T-cell (primary cell): ENCODE data around the gene CCDC27. TPM values are rescaled to one million over a fixed set of nuclear protein-coding genes. Genes with fewer than 3 reads are reported as not detected.

Experiments used
- ATAC-seq, 4 experiments: fragments of 200-7000 bp in 3 of 4; fragments of 150-1000 bp in 1 of 4; cut with Tn5 transposase; replicated peaks in 1 of 4; 1 replicate in 3 of 4; 2 replicates in 1 of 4; pipeline ENCODE4 v1.10.0; 2021; ENCODE audit warnings: moderate library complexity in 3 of 4, mild to moderate bottlenecking in 2 of 4, moderate number of reproducible peaks in 1 of 4
- CTCF ChIA-PET, 2 donors: fragments of 300-600 bp; sonication (Branson Sonifier 250); formaldehyde crosslinking; loops; one replicate each; lab custom pipeline; 2022; ENCODE audit warnings: antibody characterized with exemption in 2 of 2; lab: Charles Lee
- POLR2A ChIA-PET, 2 donors: fragments of 300-600 bp; sonication (Branson Sonifier 250); formaldehyde crosslinking; loops; one replicate each; lab custom pipeline; 2022; ENCODE audit warnings: antibody characterized with exemption in 2 of 2; lab: Charles Lee
- DNase-seq, 35 experiments: peaks; one replicate each; pipeline versions ENCODE4 v3.0.0 to v3.0.0-alpha.2; 2013 to 2023
- H3K27ac ChIP-seq: one replicate; pipeline ENCODE4 v1.5.1; 2013; ENCODE audit warnings: low read length
- H3K27me3 ChIP-seq, 2 experiments: replicated peaks in 1 of 2; 1 replicate in 1 of 2; 2 replicates in 1 of 2; pipeline versions ENCODE4 v1.6.1 to v1.7.0; 2013; ENCODE audit warnings: low read length in 1 of 2, mixed read lengths in 1 of 2; ENCODE audit not compliant: control insufficient read depth in 2 of 2, insufficient read depth in 2 of 2; ENCODE audit errors: extremely low read depth in 1 of 2
- H3K36me3 ChIP-seq, 2 donors: 1 replicate in 1 of 2; 2 replicates in 1 of 2; pipeline versions ENCODE4 v1.6.1 to v1.7.0; 2013; ENCODE audit warnings: low read length in 1 of 2; ENCODE audit not compliant: control insufficient read depth in 2 of 2, insufficient read depth in 1 of 2; ENCODE audit errors: extremely low read depth in 1 of 2
- H3K4me1 ChIP-seq, 2 experiments: 1 replicate in 1 of 2; 2 replicates in 1 of 2; pipeline versions ENCODE4 v1.6.1 to v1.7.0; 2013; ENCODE audit warnings: low read length in 2 of 2, mixed read lengths in 1 of 2; ENCODE audit not compliant: insufficient read depth in 2 of 2, control insufficient read depth in 1 of 2; ENCODE audit errors: extremely low read depth in 1 of 2
- H3K4me3 ChIP-seq, 2 donors: 1 replicate in 1 of 2; 2 replicates in 1 of 2; pipeline versions ENCODE4 v1.5.1 to v1.7.0; 2013; ENCODE audit warnings: mild to moderate bottlenecking in 2 of 2, low read length in 1 of 2, moderate library complexity in 1 of 2; ENCODE audit not compliant: control insufficient read depth in 1 of 2; ENCODE audit errors: extremely low read depth in 1 of 2
- H3K9me3 ChIP-seq: 2 replicates; pipeline ENCODE4 v1.7.0; 2013
- H3K27ac Mint-ChIP-seq, 2 donors: one replicate each; pipeline ENCODE4 v1.8.0; 2020 to 2021; ENCODE audit warnings: mild to moderate bottlenecking in 2 of 2, mixed read lengths in 2 of 2
- H3K27me3 Mint-ChIP-seq, 2 donors: one replicate each; pipeline ENCODE4 v1.8.0; 2021 to 2022; ENCODE audit warnings: mixed read lengths in 2 of 2
- H3K36me3 Mint-ChIP-seq: one replicate; pipeline ENCODE4 v1.8.0; 2021; ENCODE audit warnings: mixed read lengths
- H3K4me1 Mint-ChIP-seq, 3 donors: one replicate each; pipeline ENCODE4 v1.8.0; 2020 to 2022; ENCODE audit warnings: mixed read lengths in 3 of 3, mild to moderate bottlenecking in 1 of 3
- H3K4me3 Mint-ChIP-seq, 3 donors: one replicate each; pipeline ENCODE4 v1.8.0; 2020 to 2022; ENCODE audit warnings: mild to moderate bottlenecking in 3 of 3, mixed read lengths in 3 of 3, moderate library complexity in 3 of 3
- H3K9me3 Mint-ChIP-seq, 3 donors: one replicate each; pipeline ENCODE4 v1.8.0; 2020 to 2022; ENCODE audit warnings: mixed read lengths in 3 of 3
- WGBS: methylation state at CpG from one replicate; pipeline ENCODE4 v1.1.5; 2013; ENCODE audit warnings: missing lambda C conversion rate; ENCODE audit not compliant: insufficient coverage; 5-methylcytosine and 5-hydroxymethylcytosine counted together
- total RNA-seq, 35 experiments: library from RNA in 6 of 35; stranded (reverse) in 6 of 35; fragments of 120-200 nt in 1 of 35; gene quantifications; one replicate each; pipeline versions ENCODE4 v1.2.1 to v1.2.4 and lab custom pipeline; 2013 to 2026

Gene CCDC27
- total RNA-seq, 5 donors from 2014 or later (not counting 1 experiment from before 2014, with no cell fraction given) = not detected

- H3K27ac Mint-ChIP-seq = no peak overlapping the region
- Histone ChIP-seq H3K27me3 (peaks cover 0 to 17% of the 10 kb centered on the region in 2 experiments), H3K4me1 (peaks cover 7 to 33% of the 10 kb centered on the region in 2 experiments), H3K36me3 (peaks cover 4 to 6% of the 10 kb centered on the region in 2 donors), H3K9me3 (no peaks in the 10 kb centered on the region), H3K27ac (no peak overlapping the region), H3K4me3 (no peak overlapping the region)
- ATAC-seq (no peak), DNase-seq (no peak)
- peaks cover 4% of the 10 kb centered on the region for H3K36me3 Mint-ChIP-seq
- H3K9me3 Mint-ChIP-seq = no peaks in the 10 kb centered on the region
- peaks cover 9 to 22% (median 12%) of the 10 kb centered on the region in 3 donors for H3K4me1 Mint-ChIP-seq
- 84% methylated on average over 8 of the region's 19 CpGs for WGBS
- no peak overlapping the region for H3K4me3 Mint-ChIP-seq
- ChIA-PET CTCF (no interaction called here), POLR2A (no interaction called here)
- H3K27me3 Mint-ChIP-seq = no peaks in the 10 kb centered on the region
These were observed 22.2 kb downstream of the CCDC27 start for GRCh38 chr1:3774276-3774945.

DNA sequence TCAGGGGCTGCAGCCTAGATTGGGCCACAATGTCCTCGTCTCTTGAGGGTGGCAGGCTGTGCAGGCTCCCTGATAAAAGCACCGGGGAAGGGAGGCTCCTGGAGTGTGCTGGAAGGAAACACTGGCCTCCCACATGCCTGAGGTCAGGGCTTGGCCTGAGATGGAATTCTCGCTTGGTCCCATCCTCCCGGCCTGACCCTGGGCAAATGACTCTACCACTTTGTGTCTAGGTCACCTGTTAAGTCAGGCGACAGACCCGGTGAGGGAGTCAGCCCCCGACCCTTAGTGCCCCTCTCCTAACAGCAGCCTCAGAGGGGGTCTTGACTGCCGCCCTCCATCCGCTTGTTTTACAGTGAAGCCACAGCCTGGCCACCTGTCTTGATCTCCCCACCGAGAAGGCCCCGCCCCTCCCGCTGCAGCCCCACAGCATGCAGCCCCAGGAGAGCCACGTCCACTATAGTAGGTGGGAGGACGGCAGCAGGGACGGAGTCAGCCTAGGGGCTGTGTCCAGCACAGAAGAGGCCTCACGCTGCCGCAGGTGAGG lies 22.8 kb downstream of the CCDC27 start:
- H3K36me3 ChIP-seq = peaks cover 4 to 9% of the 10 kb centered on the region in 2 donors
- DNase-seq (no peak), ATAC-seq (no peak)
- ChIA-PET POLR2A (no interaction called here), CTCF (no interaction called here)
- peaks cover 7 to 33% of the 10 kb centered on the region in 2 experiments for H3K4me1 ChIP-seq
- H3K27ac ChIP-seq = no peak overlapping the region
- Mint-ChIP-seq H3K36me3 (peaks cover 9% of the 10 kb centered on the region), H3K4me3 (no peak overlapping the region), H3K4me1 (peaks cover 9 to 22% (median 12%) of the 10 kb centered on the region in 3 donors), H3K27me3 (no peaks in the 10 kb centered on the region), H3K9me3 (no peaks in the 10 kb centered on the region), H3K27ac (no peak overlapping the region)
- H3K9me3 ChIP-seq = no peaks in the 10 kb centered on the region
- peaks cover 0 to 11% of the 10 kb centered on the region in 2 experiments for H3K27me3 ChIP-seq
- WGBS = 73% methylated on average over 7 of the region's 17 CpGs
- H3K4me3 ChIP-seq = no peak overlapping the region

GRCh38 chr1:3775490-3776230 lies 23.4 kb downstream of the CCDC27 start:
- no peaks in the 10 kb centered on the region for H3K27me3 Mint-ChIP-seq
- Histone ChIP-seq H3K27me3 (peaks cover 0 to 6% of the 10 kb centered on the region in 2 experiments), H3K4me3 (no peak overlapping the region), H3K4me1 (peaks cover 7 to 33% of the 10 kb centered on the region in 2 experiments), H3K9me3 (no peaks in the 10 kb centered on the region), H3K27ac (no peak overlapping the region), H3K36me3 (peaks cover 4 to 15% of the 10 kb centered on the region in 2 donors)
- no peaks in the 10 kb centered on the region for H3K9me3 Mint-ChIP-seq
- peaks cover 9 to 20% (median 12%) of the 10 kb centered on the region in 3 donors for H3K4me1 Mint-ChIP-seq
- H3K4me3 Mint-ChIP-seq = no peak overlapping the region
- 28% methylated on average over 22 of the region's 27 CpGs for WGBS
- no peak overlapping the region for H3K27ac Mint-ChIP-seq
- H3K36me3 Mint-ChIP-seq = peaks cover 14% of the 10 kb centered on the region
- ATAC-seq = peak; percentile 21 to 42 (median 30)
- CTCF ChIA-PET = interaction anchor here in 1 of 2 donors (0.7 to 1.2 kb wide), 2 partner anchors 21 to 24 kb away, joined by 3 to 7 read pairs; partner anchors contain the start of gene LRRC47
- DNase-seq = peak in 30 of 35 experiments; percentile 25 to 72 (median 42)
- POLR2A ChIA-PET = no interaction called here

DNA sequence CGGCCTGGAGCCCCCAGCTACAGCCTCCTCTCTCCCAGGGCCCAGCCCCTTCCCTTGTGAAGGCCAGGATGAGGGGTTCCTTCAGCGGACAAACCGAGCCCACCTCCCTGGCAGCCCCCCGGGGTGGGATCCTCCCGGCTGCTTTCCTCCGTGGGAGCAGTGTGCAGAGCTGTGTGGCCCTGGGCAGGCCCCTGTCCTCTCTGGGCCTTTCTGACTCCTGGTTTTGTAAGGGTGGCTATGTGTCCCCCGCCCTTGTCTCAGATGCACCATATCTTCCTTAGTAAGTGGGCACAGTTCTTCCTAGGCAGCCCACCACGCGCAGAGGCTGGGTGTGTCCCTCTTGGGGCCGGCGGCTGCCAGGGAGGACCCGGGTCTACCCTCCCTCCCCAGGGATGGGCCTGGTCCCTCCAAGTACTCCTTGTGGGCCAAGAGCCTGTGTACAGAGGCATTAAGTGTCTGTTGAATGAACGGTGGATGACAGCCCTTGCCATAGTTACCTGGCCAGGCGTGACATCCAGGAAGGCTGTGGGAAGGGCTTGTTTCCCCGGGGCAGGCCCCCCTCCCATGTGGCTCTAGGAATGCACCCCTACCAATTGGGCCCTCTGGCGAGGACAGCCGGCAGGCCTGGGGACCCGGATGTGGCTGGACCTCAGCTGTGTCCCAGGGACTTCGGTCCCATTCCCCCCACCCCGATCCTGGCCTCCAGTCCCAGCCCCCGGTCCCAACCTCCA lies 24.1 kb downstream of the CCDC27 start:
- DNase-seq (no peak), ATAC-seq (no peak)
- Mint-ChIP-seq H3K9me3 (no peaks in the 10 kb centered on the region), H3K27me3 (no peaks in the 10 kb centered on the region), H3K27ac (peak overlapping the region in 1 of 2 donors; percentile 22), H3K4me3 (no peak overlapping the region), H3K4me1 (peaks cover 9 to 14% (median 12%) of the 10 kb centered on the region in 3 donors), H3K36me3 (peaks cover 14% of the 10 kb centered on the region)
- H3K9me3 ChIP-seq = no peaks in the 10 kb centered on the region
- peaks cover 9 to 23% of the 10 kb centered on the region in 2 donors for H3K36me3 ChIP-seq
- peaks cover 0 to 6% of the 10 kb centered on the region in 2 experiments for H3K27me3 ChIP-seq
- POLR2A ChIA-PET = no interaction called here
- H3K4me1 ChIP-seq = peaks cover 4 to 26% of the 10 kb centered on the region in 2 experiments
- CTCF ChIA-PET = interaction anchor here in 1 of 2 donors (0.7 to 1.2 kb wide), 2 partner anchors 20 to 23 kb away, joined by 3 to 7 read pairs; partner anchors contain the start of gene LRRC47
- H3K27ac ChIP-seq = no peak overlapping the region
- H3K4me3 ChIP-seq = no peak overlapping the region
- WGBS = 81% methylated on average over 10 of the region's 21 CpGs

DNA sequence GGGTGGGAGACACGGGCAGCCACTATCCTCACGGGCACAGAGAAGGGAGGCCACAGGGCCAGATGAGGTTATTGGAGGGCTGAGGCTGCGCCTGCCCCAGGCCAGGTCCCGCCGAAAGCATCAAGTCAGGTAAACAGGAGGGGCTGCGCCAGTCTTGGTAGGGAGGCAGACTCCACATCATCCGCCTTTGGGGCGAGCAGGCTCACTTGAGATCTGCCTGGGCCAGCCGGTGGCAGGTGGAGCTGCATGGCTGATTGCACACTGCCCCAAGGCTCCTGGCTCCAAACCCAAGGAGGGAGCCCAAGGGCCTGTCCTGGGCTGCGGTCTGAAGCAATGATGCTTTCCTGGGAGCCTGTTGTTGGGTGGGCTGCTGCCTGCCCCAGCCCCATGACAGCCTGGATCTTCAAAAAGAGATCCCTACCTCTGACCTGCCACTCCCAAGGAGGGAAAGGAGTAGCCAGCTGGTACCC lies 24.9 kb downstream of the CCDC27 start:
- Mint-ChIP-seq H3K4me1 (peaks cover 5 to 9% (median 7%) of the 10 kb centered on the region in 3 donors), H3K36me3 (peaks cover 18% of the 10 kb centered on the region), H3K27me3 (no peaks in the 10 kb centered on the region), H3K4me3 (no peak overlapping the region), H3K27ac (no peak overlapping the region), H3K9me3 (no peaks in the 10 kb centered on the region)
- no peak for DNase-seq
- Histone ChIP-seq H3K27me3 (peaks cover 0 to 3% of the 10 kb centered on the region in 2 experiments), H3K36me3 (peaks cover 12 to 30% of the 10 kb centered on the region in 2 donors), H3K27ac (no peak overlapping the region), H3K9me3 (no peaks in the 10 kb centered on the region), H3K4me3 (no peak overlapping the region), H3K4me1 (peaks cover 0 to 20% of the 10 kb centered on the region in 2 experiments)
- 100% methylated on average over 7 of the region's 10 CpGs for WGBS
- ATAC-seq = no peak
- POLR2A ChIA-PET = no interaction called here
- CTCF ChIA-PET = no interaction called here
